Measurements from ENCODE around the gene IL22RA1.

Gene IL22RA1

DNA sequence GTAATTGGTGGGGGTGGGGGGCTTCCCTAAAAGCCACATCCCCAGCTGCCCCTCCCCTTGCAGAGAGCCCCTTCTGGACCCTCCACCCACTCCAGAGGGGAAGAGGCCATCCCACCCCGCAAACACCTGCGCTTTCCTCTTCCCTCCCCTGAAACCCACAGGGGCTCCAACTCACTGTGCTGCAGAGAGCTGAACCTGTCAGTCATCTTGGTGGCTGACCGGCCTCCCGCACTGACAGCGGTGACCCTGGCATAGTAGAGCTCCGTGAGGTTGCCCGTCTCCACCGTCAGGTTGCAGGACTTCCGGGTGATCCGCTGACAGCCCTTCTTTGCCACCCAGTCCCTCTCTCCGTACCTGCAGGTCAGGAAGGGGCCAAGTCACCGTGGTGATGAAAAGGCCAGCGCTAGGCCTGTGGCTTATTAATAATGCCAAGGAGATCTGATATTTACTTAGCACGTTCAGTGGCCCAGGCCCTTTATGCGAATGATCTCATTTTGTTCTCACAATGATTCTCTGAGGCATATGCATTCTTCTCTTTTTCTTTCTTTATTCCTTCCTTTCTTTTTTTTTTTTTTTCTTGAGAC is 5.9 kb downstream of the IL22RA1 start:
- no peak for DNase-seq

DNA sequence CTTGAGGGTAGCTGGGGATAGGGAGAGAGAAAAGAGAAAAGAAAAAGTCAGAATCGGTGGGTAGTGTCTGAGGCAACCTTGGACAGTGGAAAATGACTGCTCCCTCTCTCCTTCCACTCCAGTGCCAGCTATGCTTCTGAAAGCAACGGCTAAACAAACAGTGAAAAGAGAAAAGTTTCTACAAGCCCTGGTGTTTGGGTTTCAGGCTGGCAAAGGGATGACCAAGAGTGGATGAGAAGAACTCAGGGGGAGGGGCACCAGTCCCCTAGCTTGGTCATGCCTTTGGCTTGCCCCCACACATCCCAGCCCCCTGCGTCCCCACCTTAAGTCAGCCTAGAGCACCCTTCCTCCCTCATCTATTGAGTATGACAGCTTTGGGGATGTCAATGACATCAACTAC is 8.6 kb downstream of the IL22RA1 start:
- DNase-seq: no peak

DNA sequence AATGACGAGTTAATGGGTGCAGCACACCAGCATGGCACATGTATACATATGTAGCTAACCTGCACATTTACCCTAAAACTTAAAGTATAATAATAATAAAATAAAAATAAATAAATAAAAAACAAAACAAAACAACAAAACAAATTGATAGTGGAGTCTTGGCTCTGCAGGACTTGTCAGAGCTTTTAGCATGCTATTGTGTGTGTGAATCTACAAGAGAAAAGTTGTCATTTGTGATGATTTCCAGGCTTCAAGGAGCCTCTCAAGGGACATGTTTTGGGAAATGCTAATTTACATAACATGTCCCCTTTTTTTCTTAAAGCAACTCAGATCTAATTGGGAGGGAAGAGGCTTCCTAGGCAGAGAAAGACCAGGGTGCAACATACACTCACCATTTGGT is 9.1 kb downstream of the IL22RA1 start:
- no peak for DNase-seq

DNA sequence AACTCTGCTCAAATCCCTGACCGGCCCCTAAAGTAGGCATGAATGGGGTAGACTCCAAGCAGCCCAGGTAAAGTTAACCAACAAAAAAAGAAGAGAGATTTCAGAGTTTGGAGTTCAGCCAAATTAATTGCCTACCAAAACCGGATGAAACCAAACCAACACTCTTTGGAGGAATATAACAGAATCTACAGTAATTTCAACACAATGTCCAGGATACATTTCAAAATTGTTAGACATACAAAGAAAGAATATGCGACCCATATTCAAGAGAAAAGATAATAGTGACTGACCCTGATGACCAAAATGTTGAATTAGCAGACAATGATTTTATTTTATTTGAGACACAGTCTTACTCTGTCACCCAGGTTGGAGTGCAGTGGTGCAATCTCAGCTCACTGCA is 12.6 kb downstream of the IL22RA1 start:
- DNase-seq: no peak

DNA sequence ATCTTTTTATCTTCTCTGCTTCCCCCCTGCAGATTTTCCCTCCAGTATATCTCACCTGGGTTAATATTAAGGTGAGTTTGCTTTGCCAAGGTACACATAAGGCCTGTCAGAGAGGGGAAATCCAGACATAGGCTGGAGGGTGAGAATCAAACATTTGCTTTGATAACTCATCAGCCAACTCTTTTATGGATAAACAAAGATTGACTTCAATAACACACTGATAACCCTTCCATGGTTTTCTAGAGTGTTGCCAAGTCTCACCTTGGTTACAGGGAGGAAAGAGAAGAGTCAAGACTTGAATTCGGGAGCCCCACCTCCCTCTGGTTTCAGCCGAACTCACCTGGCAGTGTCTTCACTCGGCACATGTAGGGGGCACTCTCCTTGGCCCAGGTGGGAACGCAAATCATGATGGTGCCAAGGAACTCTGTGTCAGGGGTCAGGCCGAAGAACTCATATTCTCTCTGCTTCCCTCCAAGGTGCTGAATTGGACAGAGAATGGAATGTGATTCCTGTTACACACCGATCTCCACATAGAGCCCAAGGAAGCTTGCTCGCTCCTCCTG is 15.1 kb downstream of the IL22RA1 start:
- DNase-seq: no peak

DNA sequence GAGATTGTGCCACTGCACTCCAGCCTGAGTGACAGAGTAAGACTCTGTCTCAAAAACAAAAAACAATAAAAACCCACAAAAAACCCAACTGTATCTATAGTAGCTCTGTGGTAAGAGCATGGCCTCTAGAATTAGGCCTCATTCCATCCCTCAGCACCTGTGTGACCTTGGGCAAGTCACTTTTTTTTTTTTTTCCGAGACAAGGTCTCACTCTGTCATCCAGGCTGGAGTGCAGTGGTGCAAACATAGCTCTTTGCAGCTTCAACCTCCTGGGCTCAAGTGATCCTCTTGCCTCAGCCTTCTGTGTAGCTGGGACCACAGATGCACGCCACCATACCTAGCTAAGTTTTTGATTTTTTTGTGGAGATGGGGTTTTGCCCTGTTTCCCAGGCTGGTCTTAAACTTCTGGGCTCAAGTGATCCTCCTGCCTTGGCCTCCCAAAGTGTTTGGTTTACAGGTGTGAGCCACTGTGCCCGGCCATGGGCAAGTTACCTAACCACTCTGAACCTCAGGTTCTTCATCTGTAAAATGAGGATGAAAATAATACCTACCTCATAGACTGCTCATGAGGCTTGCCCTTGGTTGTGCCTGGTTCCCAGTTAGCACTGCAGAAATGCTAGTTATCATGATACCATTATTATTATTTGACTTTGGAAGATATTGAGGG is 15.7 kb downstream of the IL22RA1 start:
- no peak for DNase-seq

DNA sequence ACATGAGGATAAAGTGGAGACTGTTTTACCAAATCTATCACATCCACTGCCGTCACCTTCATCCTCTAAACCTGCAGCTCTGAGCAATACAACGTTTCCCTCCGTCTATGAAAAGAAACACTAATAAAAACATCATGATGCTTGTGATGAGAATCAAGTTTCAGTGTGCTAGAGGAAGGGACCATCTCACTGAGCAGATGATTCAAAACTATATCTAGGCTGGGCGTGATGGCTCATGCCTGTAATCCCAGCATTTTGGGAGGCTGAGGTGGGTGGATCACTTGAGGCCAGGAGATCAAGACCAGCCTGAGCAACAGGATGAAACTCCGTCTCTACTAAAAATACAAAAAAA is 16.3 kb downstream of the IL22RA1 start:
- no peak for DNase-seq

DNA sequence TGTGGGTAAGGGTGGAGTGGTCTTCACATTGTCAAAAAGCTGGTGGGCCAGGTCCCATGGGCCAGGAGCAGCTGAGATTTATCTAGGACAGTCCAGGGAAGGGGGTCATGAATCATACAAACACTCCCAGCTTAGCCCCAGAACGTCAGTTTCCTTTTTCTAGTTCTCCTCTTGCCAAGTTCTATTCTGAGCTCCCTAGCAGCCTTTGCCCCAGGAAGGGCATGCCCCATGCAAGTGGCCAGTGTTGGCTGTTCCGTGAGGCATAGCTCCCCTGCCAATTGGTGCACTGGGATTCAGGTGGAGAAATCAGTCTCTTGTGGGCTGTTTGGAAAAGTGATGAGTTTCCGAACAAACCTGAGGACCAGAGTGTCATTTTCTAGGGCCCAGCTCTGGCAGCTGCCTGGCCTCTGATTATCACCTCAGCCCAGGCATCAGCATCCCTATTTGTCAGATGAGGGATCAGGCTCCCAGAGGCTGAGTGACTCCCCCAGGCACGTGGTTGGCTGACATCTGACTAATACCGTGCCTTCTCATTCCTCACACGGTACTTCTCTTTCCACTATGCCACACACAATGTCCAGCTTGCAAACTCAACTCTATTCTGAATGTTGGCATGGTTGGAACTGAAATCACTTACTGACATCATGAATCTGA is 16.8 kb downstream of the IL22RA1 start:
- DNase-seq: no peak

DNA sequence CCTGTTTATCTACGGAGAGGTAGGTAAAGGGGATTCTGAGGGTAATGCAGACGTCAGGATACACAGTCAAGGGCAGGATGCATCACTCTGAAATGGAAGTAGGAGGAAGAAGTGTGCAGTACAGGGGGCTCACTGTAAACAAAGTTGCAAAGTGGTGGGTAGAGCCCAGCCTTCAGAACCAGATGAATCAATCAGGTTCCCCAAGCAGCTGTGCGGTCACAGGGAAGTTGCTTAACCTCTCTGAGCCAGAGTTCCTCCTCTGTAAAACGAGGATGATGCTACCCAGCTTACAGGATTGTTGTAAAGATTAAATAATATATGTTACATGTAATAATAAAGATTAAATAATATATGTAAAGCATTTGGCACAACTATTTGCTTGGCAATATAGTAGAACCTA is 17.5 kb downstream of the IL22RA1 start:
- DNase-seq: no peak

DNA sequence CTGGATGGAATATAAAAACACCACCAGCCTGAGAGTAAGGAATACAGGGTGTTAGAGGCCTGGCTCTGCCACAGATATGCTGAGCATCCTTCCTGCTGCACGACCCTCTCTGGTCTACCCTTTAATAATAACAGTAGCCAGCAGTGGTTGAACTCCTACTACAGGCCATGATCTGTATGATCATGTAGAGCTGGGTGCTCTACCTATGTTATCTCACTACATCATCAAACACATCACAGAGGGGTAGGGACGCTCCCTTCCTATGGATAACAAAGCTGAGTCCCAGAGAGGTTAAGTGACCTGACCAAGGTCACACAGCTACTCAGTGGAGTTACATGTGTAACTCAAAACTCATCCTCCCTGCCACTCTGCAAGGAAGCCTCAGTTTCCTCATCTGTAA is 18.0 kb downstream of the IL22RA1 start:
- no peak for DNase-seq

DNA sequence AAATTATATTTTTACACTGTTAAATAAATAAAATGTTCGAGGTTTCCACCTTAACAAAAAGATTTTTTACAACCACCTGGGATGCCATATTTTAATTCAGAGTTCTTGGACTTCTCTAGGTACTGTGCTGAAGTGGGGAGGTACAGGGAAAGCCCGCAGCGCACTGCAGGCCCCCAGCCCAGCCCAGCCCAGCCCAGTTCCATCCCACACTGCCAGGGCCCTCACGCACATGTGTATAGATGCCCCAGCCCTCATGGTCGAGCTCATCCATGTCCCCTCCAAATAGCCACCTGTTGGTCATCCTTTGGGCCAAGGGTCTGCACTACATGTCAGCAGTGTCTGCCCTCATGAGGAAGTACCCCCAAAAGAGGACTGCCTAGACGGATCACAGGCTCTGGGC is 19.3 kb downstream of the IL22RA1 start:
- DNase-seq: no peak

DNA sequence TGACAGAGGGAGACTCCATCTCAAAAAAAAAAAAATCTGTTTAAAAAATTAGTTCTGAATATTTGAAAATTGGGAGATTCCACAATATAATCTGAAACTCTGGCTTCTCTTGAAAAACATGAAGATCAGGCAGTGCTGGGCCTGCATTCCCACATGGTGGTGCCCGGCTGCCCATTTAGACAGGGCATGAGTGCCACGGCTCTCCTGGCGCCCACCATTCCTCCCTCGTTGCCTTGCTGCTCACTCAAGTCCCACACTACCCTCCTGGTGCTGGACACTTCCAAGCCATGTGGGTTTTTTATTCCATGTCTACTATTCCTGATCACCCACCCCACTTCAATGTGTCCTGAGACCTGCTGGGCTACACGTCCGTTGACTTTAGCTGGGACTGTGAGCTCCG is 20.2 kb downstream of the IL22RA1 start:
- no peak for DNase-seq

DNA sequence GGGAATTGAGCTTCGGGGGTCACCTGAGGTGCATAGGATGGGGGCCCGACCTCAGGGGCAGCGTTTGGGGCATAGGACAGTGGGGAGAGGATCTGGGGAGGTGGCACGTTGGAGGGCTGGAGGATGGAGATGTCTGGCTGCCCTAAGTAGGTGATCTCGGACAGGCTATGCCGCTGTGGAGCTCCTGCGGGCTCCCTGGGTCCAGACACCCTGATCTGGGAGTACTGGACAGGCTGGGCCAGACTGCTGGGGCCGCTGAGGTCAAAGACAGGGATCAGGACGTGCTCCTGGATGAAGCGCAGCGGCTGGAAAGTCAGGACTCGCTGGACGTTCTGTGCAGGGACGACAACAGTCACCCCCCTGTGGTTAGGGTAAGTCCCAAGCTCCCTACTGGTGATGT is 21.5 kb downstream of the IL22RA1 start:
- DNase-seq: no peak

DNA sequence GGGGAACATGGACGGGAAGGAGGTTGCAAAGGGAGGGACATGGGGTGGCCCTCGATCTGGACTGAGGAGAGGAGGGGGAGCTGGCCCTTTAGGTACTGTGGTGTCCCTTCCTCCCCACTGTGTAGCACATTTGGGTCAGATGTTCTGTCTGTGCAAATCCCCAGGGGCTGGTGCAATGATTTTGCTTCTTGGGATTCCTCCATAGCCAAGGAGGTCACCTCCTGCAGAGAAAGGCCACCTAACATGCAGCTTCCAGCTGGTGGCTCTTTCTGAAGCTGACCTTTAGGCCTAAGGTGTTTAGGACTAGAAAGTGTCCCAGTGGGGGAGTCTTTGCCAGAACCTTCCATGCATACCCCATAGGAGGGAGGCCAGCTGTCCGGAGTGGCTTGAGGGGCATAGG is 22.0 kb downstream of the IL22RA1 start:
- DNase-seq: no peak

DNA sequence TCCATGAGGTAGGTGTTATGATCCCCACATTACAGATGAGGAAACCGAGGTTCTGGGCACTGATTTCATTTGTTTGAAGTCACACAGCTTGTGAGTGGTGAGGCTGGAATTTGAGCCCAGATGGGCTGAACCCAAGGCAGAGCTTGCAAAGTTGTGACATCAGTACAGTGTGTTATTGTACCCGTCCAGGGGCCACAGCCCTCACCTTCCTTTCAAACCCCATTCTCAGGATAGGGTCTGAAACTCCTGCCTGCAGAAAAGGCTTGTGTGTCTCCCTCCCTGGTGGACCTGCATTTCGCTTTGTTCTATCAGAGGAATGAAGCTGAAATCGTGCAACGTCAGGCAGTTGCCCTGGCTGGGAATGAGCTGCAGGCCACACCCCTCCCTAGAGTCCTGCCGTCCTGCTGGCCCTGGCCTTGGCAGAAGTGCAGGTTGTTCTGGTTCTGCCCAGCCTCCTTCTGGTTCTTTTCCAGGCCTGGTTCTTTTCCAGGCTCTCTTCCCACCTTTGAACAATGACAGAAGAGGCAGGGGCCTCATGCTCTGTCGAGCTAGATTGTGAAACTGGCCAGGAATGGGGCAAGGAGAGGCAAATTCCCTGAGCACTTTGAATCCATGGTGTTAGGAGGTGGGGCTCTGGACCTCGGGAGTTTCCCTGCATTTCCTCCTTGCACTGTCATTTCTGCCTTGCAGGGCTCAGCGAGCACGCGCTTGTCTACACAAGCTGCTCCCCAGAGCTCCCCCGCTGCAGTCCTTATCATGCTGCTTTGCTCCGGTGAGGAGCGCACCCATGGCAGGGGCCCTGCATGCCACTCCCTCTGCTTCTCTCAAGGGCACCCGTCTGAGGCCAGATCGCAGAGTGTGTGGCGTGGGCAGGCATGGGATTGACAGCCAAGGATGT is 22.8 kb downstream of the IL22RA1 start:
- peak in 1 of 2 experiments; percentile 16 for DNase-seq

DNA sequence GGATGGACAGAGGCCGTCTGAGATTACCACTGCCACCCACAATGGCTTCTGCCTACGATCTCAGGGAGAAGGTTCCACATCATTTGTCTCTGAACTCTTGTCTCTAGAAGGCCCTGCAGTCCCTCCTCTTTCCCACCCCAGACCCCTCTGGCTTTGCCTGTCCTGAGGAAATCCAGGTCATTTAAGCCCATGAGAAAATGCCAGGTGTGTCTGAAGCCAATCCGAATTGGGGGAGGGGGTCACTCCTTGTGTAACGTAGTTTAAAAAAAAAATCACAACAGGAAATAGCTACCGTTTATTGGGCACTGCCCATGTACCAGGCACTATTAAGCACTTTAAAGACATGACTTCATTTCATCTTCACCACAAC is 23.5 kb downstream of the IL22RA1 start:
- DNase-seq: no peak

DNA sequence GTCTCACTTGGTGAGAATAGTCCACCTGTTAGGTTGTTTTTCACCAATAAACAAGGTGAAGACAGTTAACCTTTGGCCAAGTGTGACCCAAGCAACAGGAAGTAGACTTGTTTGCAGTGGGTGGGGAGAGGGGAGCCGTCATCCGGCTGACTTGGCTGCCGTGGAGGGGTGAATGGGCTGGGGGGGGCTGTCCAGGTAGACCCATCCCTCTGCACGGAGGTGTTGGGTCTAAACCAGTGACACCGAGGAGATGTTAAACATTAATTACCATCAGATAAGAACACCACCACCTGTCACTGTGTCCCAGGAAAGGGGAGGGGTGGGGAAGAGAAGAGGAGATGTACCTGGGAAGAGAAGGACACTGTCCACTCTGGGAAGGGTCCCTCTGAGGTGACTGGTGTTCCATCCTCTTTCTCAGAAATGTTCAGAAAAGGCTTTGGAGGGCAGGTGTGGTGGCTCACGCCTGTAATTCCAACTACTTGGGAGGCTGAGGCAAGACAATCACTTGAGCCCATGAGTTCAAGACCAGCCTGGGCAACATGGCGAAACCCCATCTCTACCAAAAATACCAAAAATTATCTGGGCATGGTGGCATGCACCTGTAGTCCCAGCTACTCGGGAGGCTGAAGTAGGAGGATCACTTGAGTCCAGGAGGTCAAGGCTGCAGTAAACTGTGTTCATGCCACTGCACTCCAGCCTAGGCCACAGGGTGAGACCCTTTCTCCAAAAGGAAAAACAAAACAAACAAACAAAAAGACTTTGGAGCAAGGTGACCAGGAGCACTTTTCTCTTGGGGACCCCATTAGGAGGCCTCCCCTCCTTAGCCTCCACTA is 24.3 kb downstream of the IL22RA1 start:
- DNase-seq: no peak

DNA sequence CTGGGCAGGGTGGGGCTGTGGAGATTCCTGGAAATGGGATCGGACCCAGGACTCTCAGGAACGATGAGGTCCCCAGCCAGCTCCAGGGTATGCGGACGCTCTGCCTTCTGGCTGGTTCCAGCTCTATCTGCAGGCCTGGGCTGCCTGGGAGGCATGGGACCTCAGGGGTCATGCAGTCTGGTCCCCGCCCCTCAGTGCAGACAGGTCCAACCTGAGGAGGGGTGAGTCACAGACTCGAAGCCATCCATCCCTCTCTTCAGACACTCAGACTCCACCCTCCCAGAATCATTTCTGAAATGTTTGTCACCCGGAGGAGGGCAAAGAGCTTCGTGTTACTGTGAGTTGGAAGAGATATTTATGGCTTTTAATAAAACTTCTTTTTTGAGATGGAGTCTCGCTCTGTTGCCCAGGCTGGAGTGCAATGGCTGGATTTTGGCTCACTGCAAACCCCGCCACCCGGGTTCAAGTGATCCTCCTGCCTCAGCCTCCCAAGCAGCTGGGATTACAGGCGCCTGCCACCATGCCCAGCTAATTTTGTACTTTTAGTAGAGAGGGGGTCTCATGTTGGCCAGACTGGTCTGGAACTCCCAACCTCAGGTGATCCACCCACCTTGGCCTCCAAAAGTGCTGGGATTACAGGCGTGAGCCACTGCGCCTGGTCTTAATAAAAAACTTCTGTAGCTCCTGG is 25.1 kb downstream of the IL22RA1 start:
- no peak for DNase-seq

DNA sequence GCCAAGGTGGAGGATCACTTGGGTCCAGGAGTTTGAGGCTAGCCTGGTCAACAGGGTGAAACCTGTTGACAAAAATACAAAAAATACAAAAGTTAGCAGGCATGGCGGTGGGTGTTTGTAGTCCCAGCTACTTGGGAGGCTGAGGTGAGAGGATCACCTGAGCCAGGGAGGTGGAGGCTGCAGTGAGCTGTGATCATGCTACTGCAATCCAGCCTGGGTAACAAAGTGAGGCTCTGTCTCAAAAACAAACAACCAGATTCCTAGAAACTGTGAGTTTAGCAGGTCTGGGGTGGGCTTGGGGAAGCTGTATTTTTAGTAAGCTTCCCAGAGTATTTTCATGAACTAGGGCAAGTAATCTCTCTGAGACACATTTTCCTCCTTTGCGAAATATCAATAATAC is 25.8 kb downstream of the IL22RA1 start:
- DNase-seq: no peak

DNA sequence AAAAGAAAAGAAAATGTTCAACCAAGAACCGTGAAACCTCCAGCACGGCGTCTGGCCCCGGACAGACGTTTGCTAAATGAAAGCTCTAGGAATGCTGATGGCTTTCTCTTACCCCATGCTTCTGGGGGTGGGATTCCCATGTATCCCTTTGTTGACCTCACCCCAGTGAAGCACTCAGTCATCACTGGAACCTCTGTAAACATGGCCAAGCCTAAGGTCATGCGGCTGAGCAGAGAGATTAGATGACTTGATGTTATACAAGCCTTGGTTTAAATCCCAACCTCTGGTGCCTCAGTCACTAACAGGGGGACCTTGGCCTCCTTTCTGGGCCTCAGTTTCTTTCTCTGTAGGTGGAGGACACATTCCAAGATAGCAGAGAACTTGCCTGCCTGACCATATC is 28.2 kb downstream of the IL22RA1 start:
- DNase-seq: no peak

DNA sequence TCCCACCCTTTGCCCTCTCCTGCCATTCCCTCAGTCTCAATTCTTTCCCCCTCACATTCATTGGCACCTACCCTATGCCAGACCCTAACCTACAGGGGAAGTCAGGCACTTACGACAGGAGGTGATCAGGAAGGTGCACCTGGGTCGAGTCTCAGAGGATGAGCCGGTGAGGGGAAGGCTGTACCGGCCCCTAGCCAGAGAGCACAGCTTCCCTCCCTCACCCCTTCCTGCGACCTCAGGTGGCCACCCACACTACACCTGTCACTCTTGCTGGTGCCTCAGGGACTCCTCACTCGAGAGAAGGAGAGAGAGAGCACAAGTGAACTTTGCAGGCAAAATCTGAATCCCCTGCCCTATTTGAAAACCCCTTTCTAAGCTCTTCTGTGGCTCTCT is 29.3 kb downstream of the IL22RA1 start:
- DNase-seq: no peak

All from NCI-H2081 (cell line).